ENCODE data around the gene ASF1A. TPM values are rescaled to one million over a fixed set of nuclear protein-coding genes. Genes with fewer than 3 reads are reported as not detected.

Gene ASF1A
- polyA plus RNA-seq, 1 of the 3 experiments (the other 2 are of a cell fraction), result 5.4 TPM

GRCh38 chr6:118860880-118861279 is 33.1 kb upstream of the ASF1A start:
- H3K9me2 ChIP-seq, result no peaks in the 10 kb centered on the region
- no peak for TF ChIP-seq ELF1 (IDR thresholded peaks at IDR 0.05)
- ChIA-PET CTCF (interaction anchor here (1.0 kb wide), 1 partner anchor 15 kb away, joined by 3 read pairs; no protein-coding TSS in a partner anchor), POLR2A (no interaction called here)
- H4K20me1 ChIP-seq (ENCODE audit: insufficient read depth), result no peaks in the 10 kb centered on the region
- H3F3A ChIP-seq (replicated peaks; ENCODE audit: insufficient read depth), result peaks cover 4% of the 10 kb centered on the region
- H3K4me1 ChIP-seq (ENCODE audit: control insufficient read depth in 1 of 2, insufficient read depth in 2 of 2, low read depth in 1 of 2, low read length in 1 of 2), result no peaks in the 10 kb centered on the region
- peaks cover 0 to 5% of the 10 kb centered on the region in 2 experiments for H3K36me3 ChIP-seq (replicated peaks in 1 of 2; ENCODE audit: control insufficient read depth in 1 of 2, insufficient read depth in 2 of 2, low read length in 1 of 2)
- H3K27ac ChIP-seq (ENCODE audit: low read depth in 2 of 2, low read length in 1 of 2), result no peak overlapping the region
- H3K27me3 ChIP-seq (ENCODE audit: insufficient read depth), result no peaks in the 10 kb centered on the region
- WGBS (ENCODE audit: low lambda C conversion rate), result 89% methylated on average over 5 of the region's 10 CpGs
- no peak overlapping the region for H3K9ac ChIP-seq
- no peak overlapping the region for H3K4me3 ChIP-seq (ENCODE audit: low read depth in 2 of 2, low read length in 1 of 2)
- no peak overlapping the region for H3K4me2 ChIP-seq
- no peaks in the 10 kb centered on the region for H3K9me3 ChIP-seq
- no peaks in the 10 kb centered on the region; the same call in 1 of the 2 replicates for H3K79me2 ChIP-seq (ENCODE audit: insufficient read depth)
- DNase-seq, result no peak
- H2AFZ ChIP-seq (ENCODE audit: low read depth), result no peak overlapping the region

- H3K9me2 ChIP-seq, result no peaks in the 10 kb centered on the region
- H3K9ac ChIP-seq, result no peak overlapping the region
- no peak overlapping the region for H3K4me2 ChIP-seq
- no peak for TF ChIP-seq FOXJ3 (CRISPR knock-in tag; IDR thresholded peaks at IDR 0.05)
- TF ChIP-seq TAF1 (IDR thresholded peaks at IDR 0.05; ENCODE audit: borderline replicate concordance, low read depth, low read length), result no peak
- no peak for TF ChIP-seq FOSL2 (IDR thresholded peaks at IDR 0.05; ENCODE audit: borderline replicate concordance, low read depth)
- TF ChIP-seq REST (IDR thresholded peaks at IDR 0.05; ENCODE audit: low read depth, low read length), result no peak
- no peak for TF ChIP-seq IRF3 (IDR thresholded peaks at IDR 0.05; ENCODE audit: low read depth, low read length)
- TF ChIP-seq TEAD4 (IDR thresholded peaks at IDR 0.05; ENCODE audit: borderline replicate concordance, insufficient read depth), result no peak
- TF ChIP-seq EP300 (IDR thresholded peaks at IDR 0.05; ENCODE audit: borderline replicate concordance in 1 of 2, low read depth in 1 of 2, low read length in 1 of 2), result no peak
- TF ChIP-seq ZBTB33 (IDR thresholded peaks at IDR 0.05; ENCODE audit: borderline replicate concordance, low read depth), result no peak
- TF ChIP-seq RFX5 (IDR thresholded peaks at IDR 0.05; ENCODE audit: low read length), result no peak
- TF ChIP-seq MXI1 (IDR thresholded peaks at IDR 0.05; ENCODE audit: low read depth, low read length), result no peak
- no peak for TF ChIP-seq FOXM1 (IDR thresholded peaks at IDR 0.05; ENCODE audit: low read depth)
- TF ChIP-seq CTCF (IDR thresholded peaks at IDR 0.05), result no peak
- H3K9me3 ChIP-seq, result no peaks in the 10 kb centered on the region
- no peaks in the 10 kb centered on the region; the same call in 1 of the 2 replicates for H3K79me2 ChIP-seq (ENCODE audit: insufficient read depth)
- H3F3A ChIP-seq (replicated peaks; ENCODE audit: insufficient read depth), result peaks cover 4% of the 10 kb centered on the region
- H3K27ac ChIP-seq (ENCODE audit: low read depth in 2 of 2, low read length in 1 of 2), result no peak overlapping the region
- peaks cover 0 to 5% of the 10 kb centered on the region in 2 experiments for H3K36me3 ChIP-seq (replicated peaks in 1 of 2; ENCODE audit: control insufficient read depth in 1 of 2, insufficient read depth in 2 of 2, low read length in 1 of 2)
- no peaks in the 10 kb centered on the region for H3K4me1 ChIP-seq (ENCODE audit: control insufficient read depth in 1 of 2, insufficient read depth in 2 of 2, low read depth in 1 of 2, low read length in 1 of 2)
- no peak for DNase-seq
- no peak overlapping the region for H2AFZ ChIP-seq (ENCODE audit: low read depth)
- H3K4me3 ChIP-seq (ENCODE audit: low read depth in 2 of 2, low read length in 1 of 2), result no peak overlapping the region
- ChIA-PET POLR2A (no interaction called here), CTCF (no interaction called here)
- WGBS (ENCODE audit: low lambda C conversion rate), result 88% methylated on average over 4 of the region's 4 CpGs
- no peaks in the 10 kb centered on the region for H3K27me3 ChIP-seq (ENCODE audit: insufficient read depth)
- no peaks in the 10 kb centered on the region for H4K20me1 ChIP-seq (ENCODE audit: insufficient read depth)
These were observed 31.5 kb upstream of the ASF1A start for GRCh38 chr6:118862443-118862842.
